Activated CD4-positive, alpha-beta T cell treated with anti-CD3 and anti-CD28 coated beads, Interleukin-2, amount 50 U/mL, for 24 hours (primary cell): ENCODE results near the gene DCST2.

Experiments used
- DNase-seq, 2 donors: peaks; one replicate each; pipeline ENCODE4 v3.0.0-alpha.2; 2020; ENCODE audit warnings: low read depth in 1 of 2, low spot score in 1 of 2

Gene DCST2

DNA sequence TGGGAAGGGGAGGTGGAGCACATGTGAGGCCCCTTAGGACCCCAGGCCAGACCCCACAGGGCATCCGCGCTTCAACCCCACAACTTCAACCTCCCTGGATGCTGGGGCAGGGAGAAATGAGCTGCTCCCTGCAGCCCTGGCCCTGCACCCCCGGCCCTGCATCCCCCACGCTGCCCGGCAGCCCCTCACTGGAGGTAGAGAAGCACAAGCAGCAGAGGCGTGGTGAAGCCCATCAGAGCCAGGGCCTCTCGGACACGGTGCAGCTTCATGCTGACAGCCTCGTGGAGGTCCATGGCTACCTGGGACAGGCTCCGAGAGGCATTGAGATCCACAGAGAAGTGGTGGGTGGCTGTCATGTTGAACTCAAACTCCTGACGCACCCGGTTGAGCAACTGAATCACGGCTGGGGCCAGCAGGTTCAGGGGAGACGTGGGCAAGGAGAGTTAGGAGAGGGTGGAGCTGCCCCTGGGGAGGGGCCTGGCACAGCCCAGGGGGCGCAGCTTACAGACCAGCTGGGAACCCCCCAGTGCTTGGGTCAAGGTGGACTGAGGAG is 3.3 kb downstream of the DCST2 start:
- no peak for DNase-seq

DNA sequence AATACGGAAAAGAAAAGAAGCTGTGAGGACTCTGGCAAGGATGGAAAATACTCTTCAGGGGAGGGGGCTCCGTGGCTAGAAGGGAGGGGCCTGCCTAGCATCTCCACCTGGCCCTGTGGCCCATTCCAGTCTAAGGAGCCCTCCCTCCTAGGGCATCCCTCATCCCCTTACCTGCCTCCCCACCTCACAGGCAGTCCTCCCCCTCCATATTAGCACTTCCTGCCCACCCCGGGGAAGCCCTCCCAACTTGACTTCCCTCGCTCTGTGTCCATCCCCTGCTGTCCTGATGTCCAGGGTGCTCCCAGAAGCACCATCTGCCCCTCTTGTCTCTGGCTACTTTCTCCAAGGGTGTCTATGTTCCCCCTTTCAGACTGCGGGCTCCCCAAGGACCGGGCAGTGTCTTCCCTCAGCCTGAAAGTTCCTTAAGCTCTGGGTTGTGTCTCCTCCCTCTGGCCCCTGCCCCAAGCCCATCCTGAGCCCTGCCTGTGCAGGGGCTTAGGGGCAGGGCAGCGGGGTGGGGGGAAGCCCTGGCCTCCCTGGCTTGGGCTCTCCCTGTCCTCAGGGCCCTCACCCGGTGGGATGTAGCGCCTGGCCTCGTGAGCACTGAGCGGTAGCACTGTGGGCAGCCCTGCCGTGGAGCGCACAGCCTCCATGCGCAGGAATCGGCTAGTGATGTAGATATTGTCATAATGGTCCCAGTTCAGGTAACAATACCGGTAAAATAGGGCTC is 3.9 kb downstream of the DCST2 start:
- no peak for DNase-seq

DNA sequence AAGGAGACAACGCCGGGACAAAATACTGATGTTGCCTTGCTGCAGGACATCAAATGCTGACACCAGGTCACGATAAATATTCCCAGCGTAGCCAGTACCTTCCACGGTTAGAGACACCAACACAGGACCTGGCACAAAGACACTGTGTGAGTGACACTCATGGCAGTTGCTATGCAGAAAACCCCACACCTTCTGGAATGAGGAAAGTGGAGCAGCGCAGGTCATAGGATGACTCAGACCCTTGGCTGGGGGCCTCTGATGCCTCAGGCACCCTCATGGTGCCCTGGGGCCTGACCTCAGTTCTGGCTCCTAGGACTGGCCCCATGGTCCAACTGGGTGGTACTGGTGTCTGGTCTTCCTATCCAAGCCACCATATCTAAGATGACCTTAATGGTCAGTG is 7.0 kb downstream of the DCST2 start:
- DNase-seq = no peak

DNA sequence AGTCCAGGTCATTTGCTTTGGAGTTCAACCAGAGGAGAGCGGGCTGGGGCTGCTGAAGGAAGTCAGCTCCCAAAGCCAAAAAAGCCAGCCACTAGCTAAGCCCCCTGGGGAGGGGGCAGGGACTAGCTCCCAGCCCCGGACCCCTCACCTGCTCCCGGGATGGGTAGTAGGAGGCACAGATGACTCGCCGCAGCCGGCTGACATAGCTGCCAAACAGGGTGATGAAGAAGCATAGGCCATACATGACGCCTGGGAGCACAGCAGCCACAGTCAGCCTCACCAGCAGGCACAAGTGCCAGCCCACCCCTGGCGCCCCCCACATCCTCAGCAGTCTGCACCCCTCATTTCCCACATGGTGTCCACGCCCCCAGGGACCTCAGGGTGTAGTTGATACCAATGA is 7.4 kb downstream of the DCST2 start:
- DNase-seq = no peak

DNA sequence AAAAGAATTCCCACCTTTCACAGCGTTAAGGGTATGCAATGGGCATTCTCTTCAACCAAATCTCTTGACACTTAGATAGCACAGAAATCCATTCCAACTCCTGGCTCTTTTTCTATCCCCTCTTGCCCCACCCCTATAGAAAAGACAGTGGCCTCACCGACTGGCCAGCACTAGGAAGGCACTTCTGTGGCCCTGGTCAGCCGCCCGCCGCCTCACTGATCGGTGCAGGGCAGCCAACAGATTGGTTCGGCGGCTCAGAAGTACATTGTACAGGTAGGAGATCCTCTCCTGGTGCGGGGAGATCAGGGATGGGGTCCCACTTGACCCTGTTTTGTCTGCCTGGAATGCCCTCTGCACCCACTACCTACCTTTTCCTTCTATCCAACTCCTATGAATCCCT is 9.3 kb downstream of the DCST2 start:
- no peak for DNase-seq

DNA sequence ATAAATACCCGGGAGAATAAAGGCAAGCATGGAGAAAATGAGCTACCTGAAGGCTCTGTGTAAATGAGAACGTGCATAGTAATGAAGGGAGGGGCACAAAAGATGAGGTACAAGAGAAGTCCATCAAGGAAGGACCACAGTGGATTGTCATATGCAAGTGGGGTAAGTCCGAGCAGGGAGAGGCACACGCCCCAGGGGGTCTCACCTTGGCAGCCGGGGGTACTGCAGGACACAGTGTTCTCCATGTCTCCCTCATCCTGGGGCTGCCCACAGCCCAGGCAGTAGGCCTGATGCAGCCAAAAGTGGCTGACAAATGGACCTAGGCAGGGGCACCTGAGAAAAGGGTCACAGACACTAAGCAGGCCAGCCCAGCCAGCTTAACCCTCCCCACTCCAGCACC is 10.0 kb downstream of the DCST2 start:
- DNase-seq = no peak

DNA sequence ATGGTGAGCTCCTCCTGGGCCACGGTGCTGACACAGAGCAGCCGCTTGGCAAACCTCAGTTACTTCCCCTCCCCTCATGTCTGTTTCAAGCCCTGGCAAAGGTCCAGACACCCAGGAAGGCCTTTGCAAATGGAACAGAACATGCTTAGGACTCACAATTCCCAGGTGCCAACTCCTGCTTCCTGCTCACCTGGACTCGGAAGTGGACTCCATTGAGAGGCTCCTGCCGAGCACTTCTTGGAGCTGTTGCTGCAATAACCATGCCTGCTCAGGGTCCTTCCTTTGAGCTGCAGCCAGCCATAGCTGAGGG is 10.7 kb downstream of the DCST2 start:
- no peak for DNase-seq

DNA sequence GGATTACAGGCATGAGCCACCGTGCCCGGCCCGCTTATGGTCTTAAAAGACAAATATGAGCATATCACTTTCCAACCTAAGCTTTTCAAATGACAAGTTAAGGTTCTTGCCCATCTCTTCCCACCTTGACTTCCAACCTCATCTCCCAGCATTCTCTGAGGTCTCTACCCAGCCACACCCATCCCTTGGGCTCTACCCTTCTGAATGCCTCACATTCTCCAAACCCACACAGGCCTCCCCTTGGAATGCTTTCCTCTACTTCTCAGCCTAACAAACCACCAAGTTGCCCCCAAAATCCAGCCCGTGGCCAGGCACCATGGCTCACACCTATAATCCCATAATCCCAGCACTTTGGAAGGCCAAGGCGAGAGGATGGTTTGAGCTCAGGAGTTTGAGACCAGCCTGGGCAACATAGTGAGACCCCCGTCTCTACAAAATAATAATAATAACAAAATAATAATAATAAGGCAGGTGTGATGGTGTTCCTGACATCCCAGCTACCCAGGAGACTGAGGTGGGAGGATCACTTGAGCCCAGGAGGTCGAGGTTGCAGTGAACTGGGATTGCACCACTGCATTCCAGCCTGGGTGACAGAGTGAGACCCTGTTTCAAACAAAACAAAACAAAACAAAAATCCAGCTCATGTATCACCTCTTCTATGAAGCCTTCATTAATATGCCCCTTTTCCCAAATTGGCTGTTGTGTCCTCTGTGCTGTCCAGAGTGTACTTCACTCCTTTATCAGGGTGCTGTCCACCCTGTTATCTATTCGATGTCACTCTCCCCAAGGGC is 11.2 kb downstream of the DCST2 start:
- no peak for DNase-seq

DNA sequence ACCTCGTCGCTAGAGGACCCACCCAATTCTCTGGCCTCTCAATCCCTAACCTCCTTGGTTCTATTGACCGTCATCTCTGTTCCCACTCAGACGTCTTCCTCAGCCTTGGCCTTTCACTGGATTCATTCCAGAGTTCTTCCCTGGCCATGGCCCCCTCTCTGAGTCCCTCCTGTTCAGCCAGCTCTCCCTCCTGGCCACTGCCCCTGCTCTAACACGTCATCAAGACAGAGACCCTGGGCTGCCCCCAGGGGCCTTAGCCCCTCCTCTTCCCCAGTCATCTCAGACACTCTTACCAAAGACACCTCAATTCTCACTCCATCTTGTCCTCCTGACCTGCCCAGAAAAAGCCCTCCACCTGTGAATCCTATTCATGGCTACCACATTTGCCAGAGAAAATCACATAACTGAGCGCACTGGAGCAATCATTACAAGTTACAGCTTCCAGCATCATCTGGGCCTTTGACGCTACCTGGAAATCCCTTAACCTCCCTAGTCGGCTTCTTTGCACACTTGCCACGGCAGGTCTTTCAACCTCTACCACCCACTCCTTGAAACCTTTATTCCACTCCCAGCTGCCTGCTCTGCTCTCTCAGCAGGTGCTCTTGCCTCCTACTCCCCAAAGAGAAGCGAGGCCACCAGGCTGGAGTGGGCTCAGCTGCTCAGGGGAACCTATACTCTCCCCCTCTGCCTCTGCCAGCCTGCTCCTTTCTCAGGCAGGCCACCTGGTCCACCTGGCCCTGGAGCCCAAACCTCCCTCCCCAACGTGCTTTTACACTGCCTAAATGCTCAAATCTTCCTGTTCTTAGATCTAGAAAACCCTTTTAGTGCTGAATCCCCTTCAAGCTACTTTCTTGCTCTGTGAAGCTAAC is 14.0 kb downstream of the DCST2 start:
- no peak for DNase-seq

DNA sequence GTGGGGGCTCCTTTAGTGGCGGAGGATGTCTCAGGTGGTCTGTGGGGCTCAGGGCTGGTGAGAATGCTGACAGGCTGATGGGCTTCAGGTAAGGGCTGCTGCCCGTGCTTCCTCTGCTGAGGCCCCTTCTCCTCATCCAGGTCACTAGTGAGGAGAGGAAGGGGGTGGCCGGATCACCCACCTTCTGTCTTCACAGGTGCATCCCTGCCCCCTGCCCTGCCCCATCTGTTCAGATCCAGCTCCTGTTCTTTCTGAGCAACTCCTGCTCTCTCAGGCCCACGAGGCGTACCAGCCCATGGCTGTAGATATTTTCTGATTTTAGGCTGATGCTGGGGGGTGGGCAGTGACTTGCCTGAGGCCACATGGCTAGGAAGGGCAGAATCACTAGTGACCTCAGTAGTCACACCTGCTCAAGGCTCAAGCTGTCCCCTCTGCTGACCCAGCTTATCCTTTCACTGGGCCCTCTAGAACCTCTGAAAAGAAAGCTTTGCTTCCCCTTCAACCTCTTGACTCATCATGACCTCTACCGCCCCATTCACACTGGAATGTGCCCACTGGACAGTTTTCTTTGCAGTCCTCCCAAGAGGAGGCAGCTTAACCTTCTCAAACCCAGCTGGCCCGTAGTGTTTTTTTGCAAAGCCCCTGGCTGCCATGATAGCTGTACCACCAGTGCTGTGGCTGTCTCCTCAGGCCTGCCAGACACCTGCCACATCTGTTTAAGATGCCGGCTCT is 14.8 kb downstream of the DCST2 start:
- DNase-seq = no peak

DNA sequence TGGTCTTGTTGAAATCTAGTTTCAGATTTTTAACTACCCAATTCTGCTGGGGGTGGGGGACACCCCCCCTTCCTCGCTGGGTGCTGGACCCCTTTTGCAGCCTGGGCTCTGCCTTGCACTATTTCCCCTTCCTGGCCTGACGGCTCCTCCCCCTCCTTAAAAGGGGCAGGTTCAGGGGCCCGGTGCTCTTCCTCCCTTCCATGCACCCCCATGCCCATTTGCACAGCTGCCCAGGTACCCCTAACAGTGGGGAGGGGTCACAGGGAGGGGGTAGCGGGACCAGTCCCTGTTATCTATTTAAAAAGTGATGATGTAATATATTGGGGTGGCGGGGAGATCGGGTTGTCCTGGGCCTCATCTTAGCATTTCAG is 15.7 kb downstream of the DCST2 start:
- DNase-seq = no peak

DNA sequence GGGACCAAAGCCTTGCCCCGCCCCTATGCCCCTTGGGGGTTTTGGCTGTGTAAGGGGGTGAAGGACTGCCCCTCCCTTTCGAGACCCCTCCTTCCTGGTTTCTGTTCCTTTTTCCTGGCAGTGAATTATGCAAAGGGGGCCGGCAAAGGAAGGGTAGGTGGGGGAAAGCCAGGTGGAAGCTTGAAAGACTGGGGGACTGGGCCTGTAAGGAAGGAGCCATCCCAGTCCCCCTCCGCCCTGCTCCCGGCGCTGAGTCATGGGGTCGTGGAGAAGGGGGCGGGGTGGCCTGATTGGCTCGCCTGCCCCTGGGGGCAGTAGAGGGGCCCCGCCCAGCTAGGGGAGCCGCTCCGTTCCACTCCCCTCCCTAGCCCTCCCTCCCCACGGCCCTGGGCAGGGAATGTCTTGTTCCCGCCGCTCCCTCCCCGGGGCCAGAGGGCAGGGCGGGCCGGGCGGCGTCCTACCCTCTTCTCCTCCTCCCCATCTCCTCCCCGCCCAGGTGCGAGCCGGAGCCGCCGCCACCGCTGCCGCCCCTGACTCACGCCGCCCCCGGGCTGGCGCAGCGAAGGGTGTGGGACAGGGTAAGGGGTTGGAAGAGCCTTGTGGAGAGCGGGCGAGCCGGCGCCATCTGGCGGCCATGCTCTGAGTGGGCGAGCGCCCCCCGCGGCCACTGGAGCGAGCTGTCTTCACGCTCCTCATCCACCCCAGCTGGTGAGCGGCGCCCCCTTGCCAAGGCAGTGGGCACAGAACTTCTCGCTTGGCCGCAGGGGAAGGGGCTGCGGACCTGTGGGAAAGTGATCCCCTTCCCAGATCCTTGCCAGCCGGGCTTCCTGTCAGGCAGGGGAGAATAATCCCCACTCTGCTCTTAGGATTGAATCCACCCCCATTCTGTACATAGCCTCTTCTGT is 16.3 kb downstream of the DCST2 start:
- peak; percentile 83 to 86 for DNase-seq

DNA sequence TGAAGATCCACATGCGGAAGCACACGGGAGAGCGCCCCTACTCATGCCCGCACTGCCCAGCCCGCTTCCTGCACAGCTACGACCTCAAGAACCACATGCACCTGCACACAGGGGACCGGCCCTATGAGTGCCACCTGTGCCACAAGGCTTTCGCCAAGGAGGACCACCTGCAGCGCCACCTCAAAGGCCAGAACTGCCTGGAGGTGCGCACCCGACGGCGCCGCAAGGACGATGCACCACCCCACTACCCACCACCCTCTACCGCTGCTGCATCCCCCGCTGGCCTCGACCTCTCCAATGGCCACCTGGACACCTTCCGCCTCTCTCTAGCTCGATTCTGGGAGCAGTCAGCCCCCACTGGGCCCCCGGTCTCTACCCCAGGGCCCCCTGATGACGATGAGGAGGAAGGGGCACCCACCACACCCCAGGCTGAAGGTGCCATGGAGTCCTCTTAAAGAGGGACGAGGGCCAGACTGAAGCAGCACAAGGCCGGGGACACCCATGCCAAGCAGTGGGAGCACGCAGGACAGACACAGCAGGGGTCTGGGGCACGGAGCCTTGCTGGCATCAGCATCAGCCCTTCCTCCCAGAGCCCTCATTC is 17.2 kb downstream of the DCST2 start:
- no peak for DNase-seq

DNA sequence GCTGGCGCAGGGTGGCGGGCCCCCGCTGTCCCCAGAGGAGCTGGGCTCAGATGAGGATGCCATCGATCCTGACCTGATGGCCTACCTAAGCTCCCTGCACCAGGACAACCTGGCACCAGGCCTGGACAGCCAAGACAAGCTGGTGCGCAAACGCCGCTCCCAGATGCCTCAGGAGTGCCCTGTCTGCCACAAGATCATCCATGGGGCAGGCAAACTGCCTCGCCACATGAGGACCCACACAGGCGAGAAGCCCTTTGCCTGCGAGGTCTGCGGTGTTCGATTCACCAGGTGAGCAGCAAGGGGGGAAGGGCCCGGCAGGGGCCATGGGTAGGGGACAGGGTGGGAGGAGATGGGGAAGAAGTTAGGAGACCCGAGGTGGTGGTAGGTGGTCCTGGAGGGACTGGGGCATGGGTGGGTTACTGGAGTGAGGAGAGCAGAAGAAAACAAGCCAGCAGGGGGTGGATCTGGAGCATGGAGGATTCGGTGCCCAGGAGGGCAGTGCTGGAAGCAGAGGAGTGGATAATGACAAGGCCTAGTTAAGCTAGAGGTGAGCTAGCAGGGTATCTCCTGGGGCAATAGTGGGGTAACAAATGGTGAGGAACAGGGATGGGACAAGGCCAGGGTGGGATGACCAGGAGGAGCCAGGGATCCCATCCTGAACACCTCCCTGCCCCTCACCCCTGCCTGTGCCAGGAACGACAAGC is 17.9 kb downstream of the DCST2 start:
- no peak for DNase-seq

DNA sequence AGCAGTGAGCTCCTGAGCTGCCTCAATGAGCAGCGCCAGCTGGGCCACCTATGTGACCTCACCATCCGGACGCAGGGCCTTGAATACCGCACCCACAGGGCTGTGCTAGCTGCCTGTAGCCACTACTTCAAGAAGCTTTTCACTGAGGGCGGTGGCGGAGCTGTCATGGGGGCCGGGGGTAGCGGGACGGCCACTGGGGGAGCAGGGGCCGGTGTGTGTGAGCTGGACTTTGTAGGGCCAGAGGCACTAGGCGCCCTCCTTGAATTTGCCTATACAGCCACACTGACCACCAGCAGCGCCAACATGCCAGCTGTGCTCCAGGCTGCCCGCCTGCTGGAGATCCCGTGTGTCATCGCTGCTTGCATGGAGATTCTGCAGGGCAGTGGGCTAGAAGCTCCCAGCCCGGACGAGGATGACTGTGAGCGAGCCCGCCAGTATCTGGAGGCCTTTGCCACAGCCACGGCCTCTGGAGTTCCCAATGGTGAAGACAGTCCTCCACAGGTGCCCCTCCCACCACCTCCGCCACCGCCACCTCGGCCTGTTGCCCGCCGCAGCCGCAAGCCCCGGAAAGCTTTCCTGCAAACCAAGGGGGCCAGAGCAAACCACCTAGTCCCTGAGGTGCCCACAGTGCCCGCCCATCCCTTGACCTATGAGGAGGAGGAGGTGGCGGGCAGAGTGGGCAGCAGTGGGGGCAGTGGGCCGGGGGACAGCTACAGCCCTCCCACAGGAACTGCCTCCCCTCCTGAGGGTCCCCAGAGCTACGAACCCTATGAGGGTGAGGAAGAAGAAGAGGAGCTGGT is 18.7 kb downstream of the DCST2 start:
- DNase-seq = no peak

DNA sequence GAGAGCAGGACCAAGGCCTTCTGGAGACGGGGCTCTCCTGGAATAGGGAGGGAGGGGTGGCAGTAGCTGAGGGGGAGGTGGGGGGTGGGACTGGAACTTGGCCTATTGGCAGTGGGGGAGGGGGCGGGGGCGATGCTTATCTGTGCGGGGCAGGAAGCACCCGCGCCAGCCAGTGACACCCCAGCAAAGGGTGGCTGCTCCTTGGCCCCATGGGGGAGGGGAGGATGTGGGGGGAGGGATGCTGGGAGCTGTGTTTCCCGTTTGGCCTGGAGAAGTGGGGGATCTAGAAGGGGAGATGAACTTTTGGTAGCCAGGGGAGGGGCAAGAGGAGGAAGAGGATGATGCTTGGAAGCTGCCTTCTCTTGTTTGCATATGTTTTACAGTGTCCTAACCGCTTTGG is 19.9 kb downstream of the DCST2 start:
- DNase-seq = no peak

DNA sequence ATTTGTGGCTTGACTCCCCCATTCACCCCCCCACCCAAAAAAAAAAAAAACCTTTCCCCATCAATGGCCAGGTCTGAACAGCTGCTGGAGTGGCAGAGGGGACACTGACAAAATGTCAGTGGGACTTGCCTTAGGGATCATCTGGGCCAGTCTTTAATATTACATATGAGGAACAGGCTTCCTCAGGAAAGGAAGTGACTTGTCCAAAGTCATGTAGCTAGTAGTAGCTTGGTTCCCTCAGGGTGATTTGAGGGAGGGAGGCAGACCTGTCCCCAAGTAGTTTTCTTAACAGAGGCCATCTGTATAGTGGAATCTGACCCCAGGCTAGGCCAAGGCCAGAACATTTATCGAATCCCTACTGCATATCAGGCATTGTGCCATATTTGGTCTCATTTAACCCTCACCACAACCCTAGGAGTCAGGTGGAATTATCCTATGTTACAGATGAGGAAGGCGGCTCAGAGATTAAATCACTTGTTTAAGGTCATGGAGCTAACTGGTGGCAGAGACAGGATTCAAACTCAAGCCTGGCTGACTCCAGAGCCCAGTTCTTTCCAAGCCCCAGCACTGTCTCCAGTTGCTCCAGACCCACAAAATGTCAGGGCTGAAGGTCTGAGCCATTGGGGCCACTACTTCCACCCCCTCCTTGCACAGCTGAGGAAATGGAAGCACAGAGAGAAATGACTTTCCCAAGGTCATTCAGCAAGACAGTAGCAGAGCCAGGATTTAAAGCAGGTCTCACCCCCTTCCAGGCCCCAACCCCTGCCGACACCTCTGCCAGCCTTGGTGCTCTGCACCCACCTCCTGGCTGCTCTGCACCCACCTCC is 20.6 kb downstream of the DCST2 start:
- DNase-seq = no peak
